GM18870 (cell line): Measurements from ENCODE around the gene TBX18.

Experiments
- ATAC-seq: cut with Tn5 transposase; IDR thresholded peaks from one replicate; pipeline ENCODE4 v1.9.1; 2021; ENCODE audit warnings: moderate library complexity; ENCODE audit not compliant: unreplicated experiment

Gene TBX18

GRCh38 chr6:84675651-84676050 is 88.7 kb downstream of the TBX18 start:
- no peak for ATAC-seq

GRCh38 chr6:84674395-84674794 is 90.0 kb downstream of the TBX18 start:
- no peak for ATAC-seq

GRCh38 chr6:84671183-84671582 is 93.2 kb downstream of the TBX18 start:
- ATAC-seq = no peak

- no peak for ATAC-seq
Observed at GRCh38 chr6:84669945-84670344, 94.5 kb downstream of the TBX18 start.

- ATAC-seq = no peak
Observed at GRCh38 chr6:84667252-84668213, 96.9 kb downstream of the TBX18 start.

- ATAC-seq = no peak
Observed at GRCh38 chr6:84665401-84665800, 99.0 kb downstream of the TBX18 start.

- no peak for ATAC-seq
Observed at GRCh38 chr6:84663866-84664265, 100.5 kb downstream of the TBX18 start.

GRCh38 chr6:84657486-84657885 is 106.9 kb downstream of the TBX18 start:
- ATAC-seq = no peak

GRCh38 chr6:84657025-84657424 is 107.4 kb downstream of the TBX18 start:
- no peak for ATAC-seq

- no peak for ATAC-seq
Observed at GRCh38 chr6:84653027-84653551, 111.3 kb downstream of the TBX18 start.

GRCh38 chr6:84652356-84653026 is 111.9 kb downstream of the TBX18 start:
- ATAC-seq = no peak

GRCh38 chr6:84651583-84651982 is 112.8 kb downstream of the TBX18 start:
- no peak for ATAC-seq

GRCh38 chr6:84648444-84648843 is 116.0 kb downstream of the TBX18 start:
- ATAC-seq = no peak

GRCh38 chr6:84645563-84646266 is 118.7 kb downstream of the TBX18 start:
- no peak for ATAC-seq

GRCh38 chr6:84645000-84645399 is 119.4 kb downstream of the TBX18 start:
- no peak for ATAC-seq

GRCh38 chr6:84643778-84644177 is 120.6 kb downstream of the TBX18 start:
- ATAC-seq = no peak

- no peak for ATAC-seq
Observed at GRCh38 chr6:84641076-84641475, 123.3 kb downstream of the TBX18 start.

- ATAC-seq = no peak
Observed at GRCh38 chr6:84639396-84639795, 125.0 kb downstream of the TBX18 start.

- ATAC-seq = no peak
Observed at GRCh38 chr6:84638286-84638685, 126.1 kb downstream of the TBX18 start.
